ENCODE measurements around the gene NOC4L.

NOC4L gene

GRCh38 chr12:132197581-132198354 is 53.5 kb downstream of the NOC4L start:
- DNase-seq (ENCODE audit: low read depth): no peak

DNA sequence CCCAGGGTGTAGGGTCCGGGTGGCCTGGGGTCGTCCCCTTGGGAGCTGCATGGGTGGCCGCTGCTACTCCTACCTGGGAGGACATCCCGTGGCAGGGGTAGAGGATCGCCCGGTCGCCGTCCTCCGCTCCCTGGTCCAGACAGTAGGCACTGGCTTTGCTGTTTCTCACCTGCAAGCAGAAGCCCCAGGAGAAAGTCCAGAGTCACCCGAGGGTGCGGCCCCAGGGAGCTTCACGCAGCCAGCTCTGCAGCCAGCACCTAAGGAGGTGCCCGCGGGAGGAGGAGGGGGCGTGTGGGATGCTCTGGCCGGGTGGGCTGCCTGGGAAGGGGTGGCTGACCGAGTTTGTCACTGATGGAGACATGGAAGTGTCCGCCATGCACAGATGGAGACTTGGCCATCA is 54.8 kb downstream of the NOC4L start:
- no peak for DNase-seq (ENCODE audit: low read depth)

- DNase-seq (ENCODE audit: low read depth): no peak
Measured at GRCh38 chr12:132199526-132200319, 55.5 kb downstream of the NOC4L start.

- no peak for DNase-seq (ENCODE audit: low read depth)
Measured at GRCh38 chr12:132200800-132201199, 56.5 kb downstream of the NOC4L start.

- no peak for DNase-seq (ENCODE audit: low read depth)
Measured at GRCh38 chr12:132201391-132202120, 57.3 kb downstream of the NOC4L start.
